Activated CD4-positive, alpha-beta T cell treated with anti-CD3 and anti-CD28 coated beads, Interleukin-10, Interleukin-2, amounts not matched to agents 100 ng/mL and 50 ng/mL, durations not matched to agents 16 hours and 8 hours (primary cell): ENCODE data around the gene TNNI2.
"Not testable (repeated sequence)": the region's sequence is repeated elsewhere in the genome, so short reads cannot be mapped to it uniquely, and the experiment has no call there.

ENCODE experiments used
- DNase-seq: peaks from one replicate; pipeline ENCODE4 v3.0.0-alpha.2; 2020

Gene TNNI2

GRCh38 chr11:1838426-1839144 lies at the start of gene TNNI2:
Gene TNNI2, plus strand, starts transcription at chr11:1838981. Its CDS starts 716 bp downstream, at chr11:1839697.
- DNase-seq: no peak

DNA sequence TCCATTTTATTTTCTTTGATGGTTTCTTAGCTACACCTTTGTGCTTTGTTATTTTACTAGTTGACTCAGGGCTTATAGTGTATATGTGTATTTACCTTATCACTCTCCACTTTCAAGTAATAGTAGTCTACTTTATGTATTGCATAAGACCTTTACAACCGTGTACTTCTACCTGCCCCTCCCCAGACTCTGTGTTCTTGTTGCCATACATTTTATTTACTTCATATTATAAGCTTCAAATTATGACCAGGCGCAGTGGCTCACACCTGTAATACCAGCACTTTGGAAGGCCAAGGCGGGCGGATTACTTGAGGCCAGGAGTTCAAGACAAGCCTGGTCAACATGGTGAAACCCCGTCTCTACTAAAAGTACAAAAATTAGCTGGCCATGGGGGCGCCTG lies 46.9 kb upstream of the TNNI2 start:
- DNase-seq: no peak

GRCh38 chr11:1792461-1792860 lies 46.3 kb upstream of the TNNI2 start:
- DNase-seq: peak; percentile 26

DNA sequence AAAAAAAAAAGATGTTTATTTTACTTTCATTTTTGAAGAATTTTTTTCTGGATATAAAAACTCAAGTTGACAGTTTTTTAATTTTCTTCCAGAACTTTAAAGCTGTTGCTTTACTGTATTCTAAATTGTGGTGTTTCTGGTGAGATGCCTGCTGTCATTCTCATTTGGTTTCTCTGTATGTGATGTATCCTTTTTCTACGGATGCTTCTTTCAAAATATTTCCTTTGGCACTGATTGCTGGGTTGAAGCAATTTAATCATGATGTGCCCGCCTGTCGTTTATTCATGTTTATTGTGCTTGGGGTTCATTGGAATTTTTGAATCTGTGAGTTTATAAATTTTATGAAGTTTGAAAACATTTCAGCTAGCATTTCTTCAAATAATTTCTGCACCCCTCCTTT lies 45.7 kb upstream of the TNNI2 start:
- no peak for DNase-seq

GRCh38 chr11:1796413-1797011 lies 42.3 kb upstream of the TNNI2 start:
- no peak for DNase-seq

DNA sequence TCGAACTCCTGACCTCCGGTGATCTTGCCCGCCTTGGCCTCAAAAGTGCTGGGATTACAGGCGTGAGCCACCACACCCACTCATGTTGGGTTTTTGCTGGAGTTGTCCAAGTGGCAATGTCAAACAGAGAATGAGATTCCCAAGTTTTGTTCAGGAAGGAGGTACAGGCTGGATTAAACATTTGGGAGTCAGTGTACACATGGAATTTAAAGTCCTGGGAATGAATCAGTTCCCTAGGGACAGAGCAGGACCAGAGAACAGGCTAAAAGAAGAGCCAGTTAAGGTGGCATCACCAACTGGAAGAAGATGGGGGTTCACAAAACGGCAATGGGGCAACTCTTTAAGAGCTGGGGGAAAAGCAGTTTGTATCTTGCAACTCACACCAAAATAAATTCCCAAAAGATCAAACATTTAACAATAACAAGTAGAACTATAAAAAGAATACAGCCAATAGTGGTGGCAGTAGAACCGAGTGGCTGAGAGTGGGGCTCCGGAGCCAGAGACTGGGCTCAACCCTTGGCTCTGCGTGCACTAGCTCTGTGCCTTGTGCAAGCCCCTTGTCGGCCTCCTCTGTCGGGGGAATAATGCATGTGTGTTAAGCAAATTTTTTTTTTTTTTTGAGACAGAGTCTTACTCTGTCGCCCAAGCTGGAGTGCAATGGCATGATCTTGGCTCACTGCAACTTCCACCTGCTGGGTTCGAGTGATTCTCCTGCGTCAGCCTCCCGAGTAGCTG lies 41.2 kb upstream of the TNNI2 start:
- no peak for DNase-seq

- DNase-seq: no peak
Measured at GRCh38 chr11:1803246-1803645, 35.5 kb upstream of the TNNI2 start.

- not testable (repeated sequence) for DNase-seq
Measured at GRCh38 chr11:1803835-1804519, 34.8 kb upstream of the TNNI2 start.

GRCh38 chr11:1805525-1805924 lies 33.3 kb upstream of the TNNI2 start:
- no peak for DNase-seq

DNA sequence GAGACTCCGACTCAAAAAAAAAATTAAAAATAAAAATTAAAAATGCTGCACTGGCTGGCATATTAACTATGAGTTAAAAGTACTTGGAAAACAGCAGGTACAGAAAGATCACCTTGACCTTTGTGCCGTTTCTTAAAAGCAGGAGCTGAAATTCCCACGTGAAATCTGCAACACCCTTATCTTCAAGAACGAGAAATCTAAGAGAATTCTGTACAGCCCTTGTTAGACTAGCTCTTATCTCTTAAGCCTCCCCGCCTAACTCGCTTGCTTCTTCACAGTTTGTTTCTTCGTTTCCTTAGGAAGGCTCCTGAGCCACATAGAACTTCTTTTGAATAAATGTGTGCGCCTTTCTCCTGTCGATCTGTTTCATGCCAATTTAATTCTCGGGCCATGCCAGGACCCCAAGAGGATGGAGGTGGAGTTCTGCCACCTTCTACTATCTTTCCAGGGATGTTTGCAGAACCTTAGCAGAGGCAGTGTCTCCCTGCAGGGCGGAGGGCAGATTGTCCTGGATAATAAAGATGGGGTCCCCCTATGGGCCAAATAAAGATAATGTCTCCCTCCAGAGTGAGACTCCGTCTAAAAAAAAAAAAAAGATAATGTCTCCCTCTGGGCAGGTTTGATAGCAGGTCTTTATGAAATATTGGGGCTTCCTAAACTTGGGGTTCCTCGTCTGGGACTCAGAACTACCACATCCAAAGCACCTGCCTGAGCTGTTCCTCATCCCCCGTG lies 31.4 kb upstream of the TNNI2 start:
- no peak for DNase-seq

- no peak for DNase-seq
Measured at GRCh38 chr11:1810761-1811160, 28.0 kb upstream of the TNNI2 start.

DNA sequence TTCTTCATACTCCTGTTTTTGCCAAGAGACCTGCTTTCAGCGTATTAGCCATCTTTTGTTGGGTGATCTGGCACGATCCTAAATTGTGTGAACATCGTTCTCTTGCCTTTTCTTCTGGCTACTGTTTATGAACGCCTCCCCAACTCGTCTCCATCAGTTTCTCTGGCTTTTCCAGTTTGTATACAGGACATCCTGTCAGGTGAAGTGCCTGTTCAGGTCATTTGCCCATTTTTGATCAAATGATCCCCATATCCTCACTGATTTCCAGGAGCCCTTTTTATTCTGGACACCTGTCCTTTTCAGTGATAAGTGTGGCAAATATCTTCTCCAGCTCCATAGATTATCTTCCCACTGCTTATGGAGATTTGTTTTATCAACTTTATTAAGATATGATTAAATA lies 26.5 kb upstream of the TNNI2 start:
- DNase-seq: no peak

DNA sequence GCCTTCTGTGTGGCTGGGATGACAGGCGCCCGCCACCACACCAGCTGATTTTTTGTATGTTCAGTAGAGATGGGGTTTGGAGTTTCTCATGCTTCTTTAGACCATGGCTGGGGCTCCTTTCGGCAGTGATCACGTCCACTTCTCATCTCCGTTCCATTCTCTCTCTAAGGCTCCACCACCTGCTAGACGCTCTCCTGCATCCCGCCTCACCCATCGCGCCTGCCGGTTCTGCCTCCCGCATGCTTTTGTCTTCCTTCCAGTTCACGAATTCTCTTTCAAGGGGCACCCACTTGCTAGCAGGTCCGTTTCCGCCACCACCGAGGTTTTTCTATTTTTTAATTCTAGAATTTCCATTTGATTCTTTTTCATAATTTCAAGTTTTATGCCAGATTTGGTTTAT lies 26.0 kb upstream of the TNNI2 start:
- DNase-seq: no peak

- DNase-seq: not testable (repeated sequence)
Measured at GRCh38 chr11:1813356-1813755, 25.4 kb upstream of the TNNI2 start.

DNA sequence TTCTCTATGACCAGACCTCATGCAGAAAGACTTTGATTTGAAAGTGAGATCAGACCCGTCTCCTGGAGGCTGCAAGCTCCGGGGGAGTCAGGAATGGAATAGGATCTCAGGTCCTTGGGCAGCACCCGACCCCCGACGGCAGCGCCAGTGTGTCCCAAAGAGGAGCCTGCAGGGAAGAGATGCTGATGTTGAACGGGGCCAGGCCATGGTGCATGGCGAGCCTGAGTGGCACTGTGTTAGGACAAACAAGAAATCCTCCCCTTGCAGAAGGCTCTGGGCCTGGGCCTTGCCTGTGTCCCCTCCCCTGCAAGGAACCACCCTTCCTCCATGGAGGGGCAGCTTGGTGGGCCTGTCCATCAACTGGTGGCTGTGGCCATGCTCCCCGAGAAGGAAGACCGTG lies 24.1 kb upstream of the TNNI2 start:
- DNase-seq: no peak

DNA sequence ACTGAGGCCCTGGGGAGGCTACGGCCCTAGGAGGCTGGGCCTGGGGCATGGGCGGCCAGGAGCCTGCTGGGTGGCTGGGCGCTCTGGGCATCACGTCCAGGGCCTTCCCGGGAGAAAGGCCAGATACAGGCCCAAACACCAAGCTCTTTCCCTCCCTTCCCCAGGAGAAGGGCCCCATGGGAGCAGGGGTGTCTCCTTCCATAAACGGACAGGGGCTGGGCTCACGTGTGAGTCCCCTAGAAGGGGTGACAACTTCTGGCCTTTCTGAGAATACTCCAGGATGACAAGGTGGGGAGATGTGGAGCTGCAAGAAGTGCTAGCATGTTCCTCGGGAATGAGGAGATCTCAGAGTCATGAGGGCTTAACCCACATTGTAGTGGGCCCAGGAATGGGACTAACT lies 23.5 kb upstream of the TNNI2 start:
- DNase-seq: no peak

DNA sequence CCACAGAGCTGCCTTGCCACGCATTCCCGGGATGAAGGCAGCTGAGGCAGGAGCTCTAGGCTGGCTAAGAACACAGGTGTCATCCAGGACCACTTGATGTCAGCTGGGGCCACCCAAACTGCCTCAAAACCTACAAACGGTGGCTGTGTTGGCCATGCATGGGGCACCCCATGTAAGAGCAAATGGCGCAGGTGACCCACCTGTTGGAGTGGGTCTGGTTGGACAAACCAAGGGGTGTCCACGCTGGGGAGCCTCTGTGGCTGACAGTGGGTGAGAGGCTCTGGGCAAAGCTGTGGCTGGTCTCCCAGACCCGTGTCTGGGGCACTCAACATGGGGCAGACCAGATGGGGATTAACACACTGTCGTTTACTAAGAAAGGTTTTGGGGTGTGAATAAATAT lies 23.0 kb upstream of the TNNI2 start:
- no peak for DNase-seq

DNA sequence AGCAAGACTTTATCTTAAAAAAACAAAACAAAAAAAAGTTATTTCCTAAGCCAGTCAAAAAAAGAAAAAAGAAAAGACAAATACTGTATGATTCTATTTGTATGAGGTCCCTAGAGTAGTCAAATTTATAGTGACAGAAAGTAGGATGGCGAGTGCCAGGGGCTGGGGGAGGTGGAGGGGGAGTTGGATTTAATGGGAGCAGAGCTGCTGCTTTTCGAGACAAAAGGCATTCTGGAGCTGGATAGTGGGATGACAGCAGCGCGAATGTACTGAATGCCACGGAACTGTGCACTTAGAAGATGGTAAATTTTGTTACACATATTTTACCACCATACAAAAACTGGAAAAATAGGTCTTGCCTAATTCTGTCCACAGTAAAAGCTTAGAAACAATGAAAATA lies 21.8 kb upstream of the TNNI2 start:
- no peak for DNase-seq

GRCh38 chr11:1817511-1817910 lies 21.3 kb upstream of the TNNI2 start:
- no peak for DNase-seq

DNA sequence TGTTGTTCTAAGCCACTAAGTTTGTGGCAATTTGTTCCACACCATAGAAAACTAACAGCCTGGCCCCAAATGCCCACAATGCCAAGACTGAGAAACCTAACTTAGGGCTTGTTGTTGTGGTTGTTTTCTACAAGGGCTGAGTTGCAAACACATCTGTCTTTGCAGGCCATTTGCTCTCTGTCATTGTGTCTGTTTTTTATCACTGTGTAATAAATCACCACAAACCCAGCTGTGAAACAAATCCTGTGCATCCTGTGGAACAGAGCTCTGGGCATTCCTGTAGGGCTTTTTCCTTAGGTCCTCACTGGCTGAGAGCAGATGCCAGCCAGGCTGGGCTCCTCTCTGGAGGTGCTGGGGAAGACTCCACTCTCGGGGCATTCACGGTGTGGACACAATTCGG lies 19.7 kb upstream of the TNNI2 start:
- no peak for DNase-seq

DNA sequence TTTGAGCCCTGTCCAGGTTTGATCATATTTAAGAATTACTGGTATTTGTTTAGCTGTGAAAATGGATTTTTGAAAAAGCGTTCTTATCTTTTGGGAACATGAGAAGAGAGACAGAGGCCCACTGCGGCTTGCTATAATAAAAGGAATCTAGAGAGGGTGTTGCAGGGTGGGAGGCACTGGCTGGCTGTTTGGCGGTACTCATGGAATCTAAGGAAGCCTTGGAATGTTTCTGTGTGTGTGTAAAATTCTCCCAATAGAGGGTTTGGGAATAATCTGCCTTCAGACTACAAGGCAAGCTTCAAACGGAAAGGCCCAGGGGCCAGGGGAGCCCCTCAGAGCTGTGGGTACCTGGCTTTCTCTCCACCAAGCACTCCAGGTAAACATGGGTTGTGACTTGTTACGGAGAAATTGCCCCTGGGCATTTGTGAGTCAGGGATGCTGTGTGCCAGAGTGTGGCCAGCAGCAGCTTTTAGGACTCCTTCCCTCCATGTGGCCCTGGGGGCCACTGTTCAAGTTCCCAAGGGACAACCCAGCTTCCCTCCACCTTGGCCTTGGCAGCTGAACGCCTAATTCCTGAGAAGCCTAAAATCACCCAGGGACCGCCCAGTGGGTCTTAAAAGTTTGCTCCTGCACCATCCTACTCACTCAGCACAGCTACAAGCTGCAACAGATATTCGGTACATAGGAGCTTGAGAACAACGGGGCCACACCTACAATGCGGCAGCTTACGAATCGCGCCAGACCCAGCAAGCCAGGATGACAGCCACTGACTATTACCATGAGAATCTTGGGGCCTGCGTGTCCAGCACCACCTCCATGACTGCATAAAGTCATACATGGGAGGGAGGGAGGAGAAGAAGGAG lies 18.1 kb upstream of the TNNI2 start:
- DNase-seq: no peak

DNA sequence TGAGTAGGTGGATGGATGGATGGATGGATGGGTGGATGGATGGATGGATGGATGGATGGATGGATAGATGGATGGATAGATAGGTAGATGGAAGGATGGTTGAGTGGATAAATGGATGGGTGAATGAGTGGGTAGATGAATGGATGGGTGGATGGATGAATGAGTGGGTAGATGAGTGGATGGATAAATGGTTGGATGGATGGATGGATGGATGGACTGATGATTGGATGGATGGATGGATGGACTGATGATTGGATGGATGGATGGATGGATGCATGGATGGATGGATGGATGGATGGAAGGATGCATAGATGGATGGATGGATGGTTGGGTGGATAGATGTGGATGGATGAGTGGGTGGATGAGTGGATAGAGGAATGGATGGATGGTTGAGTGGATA lies 17.2 kb upstream of the TNNI2 start:
- no peak for DNase-seq
